Hepatocyte (in vitro differentiated cells): Measurements from ENCODE around the gene ZFP64. TPM values are rescaled to one million over a fixed set of nuclear protein-coding genes. Genes with fewer than 3 reads are reported as not detected.

Experiments
- DNase-seq: peaks from one replicate; pipeline ENCODE4 v3.0.0-alpha.2; 2016; ENCODE audit warnings: low spot score
- H2AFZ ChIP-seq: fragments of 200-600 bp; sonication (generic); 2 replicates; pipeline ENCODE4 v1.6.0; 2016; ENCODE audit warnings: antibody characterized with exemption, mild to moderate bottlenecking
- H3K27ac ChIP-seq: fragments of 200-600 bp; sonication (generic); 2 replicates; pipeline ENCODE4 v1.5.1; 2016; ENCODE audit warnings: mild to moderate bottlenecking
- H3K27me3 ChIP-seq: fragments of 200-600 bp; sonication (generic); 2 replicates; pipeline ENCODE4 v1.6.1; 2016
- H3K36me3 ChIP-seq: fragments of 200-600 bp; sonication (generic); replicated peaks from 2 replicates; pipeline ENCODE4 v1.5.1; 2016; ENCODE audit warnings: low read depth; ENCODE audit not compliant: insufficient read depth
- H3K4me1 ChIP-seq: fragments of 200-600 bp; sonication (generic); 2 replicates; pipeline ENCODE4 v1.5.1; 2016; ENCODE audit warnings: mild to moderate bottlenecking, moderate library complexity; ENCODE audit not compliant: insufficient read depth
- H3K4me2 ChIP-seq: fragments of 200-600 bp; sonication (generic); 2 replicates; pipeline ENCODE4 v1.6.0; 2016
- H3K4me3 ChIP-seq: fragments of 200-600 bp; sonication (generic); 2 replicates; pipeline ENCODE4 v1.5.1; 2016; ENCODE audit warnings: mild to moderate bottlenecking
- H3K79me2 ChIP-seq: fragments of 200-600 bp; sonication (generic); 2 replicates; pipeline ENCODE4 v1.6.0; 2017; ENCODE audit warnings: mild to moderate bottlenecking
- H3K9me2 ChIP-seq: fragments of 200-600 bp; sonication (generic); replicated peaks from 2 replicates; pipeline ENCODE4 v1.6.0; 2017; ENCODE audit warnings: mild to moderate bottlenecking; ENCODE audit not compliant: insufficient read depth
- H3K9me3 ChIP-seq: fragments of 200-600 bp; sonication (generic); 2 replicates; pipeline ENCODE4 v1.5.1; 2016; ENCODE audit warnings: low read depth, mild to moderate bottlenecking
- H4K20me1 ChIP-seq: fragments of 200-600 bp; sonication (generic); 2 replicates; pipeline ENCODE4 v1.6.0; 2016; ENCODE audit warnings: mild to moderate bottlenecking; ENCODE audit not compliant: insufficient read depth, poor library complexity, severe bottlenecking
- CTCF ChIP-seq: fragments of 200-600 bp; sonication (generic); IDR thresholded peaks from 2 replicates; pipeline ENCODE4 v1.5.1; 2016; ENCODE audit warnings: antibody characterized with exemption, mild to moderate bottlenecking; ENCODE audit not compliant: poor library complexity
- EZH2 ChIP-seq: fragments of 200-600 bp; sonication (generic); IDR thresholded peaks from 2 replicates; pipeline ENCODE4 v1.6.1; 2016; ENCODE audit warnings: antibody characterized with exemption, mild to moderate bottlenecking, borderline replicate concordance
- EZH2phosphoT487 ChIP-seq: fragments of 200-600 bp; sonication (generic); IDR thresholded peaks from one replicate; pipeline ENCODE4 v1.6.1; 2018; ENCODE audit warnings: antibody characterized with exemption, mild to moderate bottlenecking, low read depth, moderate library complexity; ENCODE audit not compliant: unreplicated experiment, severe bottlenecking
- WGBS: methylation state at CpG from one replicate; pipeline ENCODE4 v1.1.6; 2016; ENCODE audit warnings: low lambda C conversion rate; ENCODE audit errors: missing lambda C conversion rate; 5-methylcytosine and 5-hydroxymethylcytosine counted together
- polyA plus RNA-seq: library from polyadenylated mRNA; unstranded; fragments of >200 nt; fragmentation: Nextera tagmentation; extraction: Ambion mirVana; gene quantifications from 2 replicates; pipeline ENCODE4 v1.2.1, GENCODE V29; 2016
- total RNA-seq: library from RNA; depleted of rRNA; stranded (reverse); fragments of >200 nt; gene quantifications from 2 replicates; pipeline ENCODE4 v1.2.3, GENCODE V29; 2014

ZFP64 gene
- total and polyA plus RNA-seq, 2 experiments from 2014 or later = 9.3 to 10.0 TPM

- Histone ChIP-seq H4K20me1 (no peaks in the 10 kb centered on the region), H3K27ac (no peak overlapping the region), H3K36me3 (no peaks in the 10 kb centered on the region), H2AFZ (no peak overlapping the region), H3K27me3 (no peaks in the 10 kb centered on the region), H3K4me1 (no peaks in the 10 kb centered on the region), H3K9me3 (no peaks in the 10 kb centered on the region), H3K4me3 (no peak overlapping the region), H3K4me2 (no peak overlapping the region), H3K79me2 (no peaks in the 10 kb centered on the region), H3K9me2 (no peaks in the 10 kb centered on the region)
- 61% methylated on average over 2 of the region's 2 CpGs for WGBS
- TF ChIP-seq EZH2phosphoT487 = no peak
- TF ChIP-seq CTCF = peak; percentile 70
- DNase-seq = peak; percentile 55
Observed at GRCh38 chr20:52150440-52151258, 40.9 kb downstream of the ZFP64 start.

- Histone ChIP-seq H3K27ac (no peak overlapping the region), H3K4me3 (no peak overlapping the region), H3K9me3 (no peaks in the 10 kb centered on the region), H3K27me3 (no peaks in the 10 kb centered on the region), H4K20me1 (no peaks in the 10 kb centered on the region), H3K4me2 (no peak overlapping the region), H2AFZ (no peak overlapping the region), H3K9me2 (no peaks in the 10 kb centered on the region), H3K79me2 (no peaks in the 10 kb centered on the region), H3K4me1 (no peaks in the 10 kb centered on the region), H3K36me3 (no peaks in the 10 kb centered on the region)
- DNase-seq = no peak
- TF ChIP-seq EZH2 (no peak), CTCF (no peak), EZH2phosphoT487 (no peak)
Observed at GRCh38 chr20:52145587-52145986, 46.0 kb downstream of the ZFP64 start.

GRCh38 chr20:52143277-52143676, 48.3 kb downstream of the ZFP64 start:
- Histone ChIP-seq H2AFZ (no peak overlapping the region), H3K9me2 (no peaks in the 10 kb centered on the region), H3K27me3 (no peaks in the 10 kb centered on the region), H3K36me3 (no peaks in the 10 kb centered on the region), H3K4me3 (no peak overlapping the region), H4K20me1 (no peaks in the 10 kb centered on the region), H3K27ac (no peak overlapping the region), H3K9me3 (no peaks in the 10 kb centered on the region), H3K4me1 (no peaks in the 10 kb centered on the region), H3K79me2 (no peaks in the 10 kb centered on the region), H3K4me2 (no peak overlapping the region)
- WGBS = 82% methylated on average over 2 of the region's 2 CpGs
- TF ChIP-seq EZH2phosphoT487 = no peak
- no peak for TF ChIP-seq CTCF
- no peak for TF ChIP-seq EZH2
- no peak for DNase-seq
